ENCODE measurements around the gene THRSP.
"Not testable (repeated sequence)": the region's sequence is repeated elsewhere in the genome, so short reads cannot be mapped to it uniquely, and the experiment has no call there.

Gene THRSP

DNA sequence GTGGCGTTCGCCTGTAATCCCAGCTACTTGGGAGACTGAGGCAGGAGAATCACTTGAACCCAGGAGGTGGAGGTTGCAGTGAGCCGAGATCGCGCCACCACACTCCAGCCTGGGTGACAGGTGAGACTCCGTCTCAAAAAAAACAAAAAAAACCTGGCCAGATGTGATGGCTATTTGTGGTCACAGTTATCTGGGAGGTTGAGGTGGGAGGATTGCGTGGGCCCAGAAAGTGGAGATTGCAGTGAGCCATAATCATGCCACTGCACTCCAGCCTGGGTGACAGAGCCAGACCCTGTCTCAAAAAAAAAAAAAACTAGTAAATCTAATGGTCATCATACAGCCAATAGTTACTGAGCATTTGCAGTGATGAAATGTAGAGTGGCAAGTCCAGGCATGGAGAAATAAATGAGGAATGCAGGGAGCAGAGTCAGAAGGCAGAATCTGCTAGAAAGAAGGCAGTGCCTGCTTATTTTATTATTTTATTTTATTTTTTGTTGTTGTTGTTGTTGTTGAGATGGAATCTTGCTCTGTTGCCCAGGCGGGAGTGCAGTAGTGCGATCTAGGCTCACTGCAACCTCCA lies 3.8 kb upstream of the THRSP start:
- H3K27me3 Mint-ChIP-seq; H3K36me3 Mint-ChIP-seq (ENCODE audit: insufficient read depth); ATAC-seq (replicated peaks; ENCODE audit: extremely low read depth, poor library complexity, severe bottlenecking); H3K4me3 Mint-ChIP-seq; DNase-seq (ENCODE audit: low spot score in 2 of 2); H3K9me3 Mint-ChIP-seq; H3K4me1 Mint-ChIP-seq; H3K27ac Mint-ChIP-seq (ENCODE audit: low read depth): not testable (repeated sequence)

GRCh38 chr11:78060533-78060932 lies 3.1 kb upstream of the THRSP start:
- DNase-seq (ENCODE audit: low spot score in 2 of 2) (no peak), ATAC-seq (replicated peaks; ENCODE audit: extremely low read depth, poor library complexity, severe bottlenecking) (no peak)
- no peak overlapping the region for H3K27ac Mint-ChIP-seq (ENCODE audit: low read depth)
- no peak overlapping the region for H3K4me3 Mint-ChIP-seq
- H3K36me3 Mint-ChIP-seq (ENCODE audit: insufficient read depth) = no peaks in the 10 kb centered on the region
- H3K4me1 Mint-ChIP-seq = no peaks in the 10 kb centered on the region
- H3K27me3 Mint-ChIP-seq = no peaks in the 10 kb centered on the region
- no peaks in the 10 kb centered on the region for H3K9me3 Mint-ChIP-seq

DNA sequence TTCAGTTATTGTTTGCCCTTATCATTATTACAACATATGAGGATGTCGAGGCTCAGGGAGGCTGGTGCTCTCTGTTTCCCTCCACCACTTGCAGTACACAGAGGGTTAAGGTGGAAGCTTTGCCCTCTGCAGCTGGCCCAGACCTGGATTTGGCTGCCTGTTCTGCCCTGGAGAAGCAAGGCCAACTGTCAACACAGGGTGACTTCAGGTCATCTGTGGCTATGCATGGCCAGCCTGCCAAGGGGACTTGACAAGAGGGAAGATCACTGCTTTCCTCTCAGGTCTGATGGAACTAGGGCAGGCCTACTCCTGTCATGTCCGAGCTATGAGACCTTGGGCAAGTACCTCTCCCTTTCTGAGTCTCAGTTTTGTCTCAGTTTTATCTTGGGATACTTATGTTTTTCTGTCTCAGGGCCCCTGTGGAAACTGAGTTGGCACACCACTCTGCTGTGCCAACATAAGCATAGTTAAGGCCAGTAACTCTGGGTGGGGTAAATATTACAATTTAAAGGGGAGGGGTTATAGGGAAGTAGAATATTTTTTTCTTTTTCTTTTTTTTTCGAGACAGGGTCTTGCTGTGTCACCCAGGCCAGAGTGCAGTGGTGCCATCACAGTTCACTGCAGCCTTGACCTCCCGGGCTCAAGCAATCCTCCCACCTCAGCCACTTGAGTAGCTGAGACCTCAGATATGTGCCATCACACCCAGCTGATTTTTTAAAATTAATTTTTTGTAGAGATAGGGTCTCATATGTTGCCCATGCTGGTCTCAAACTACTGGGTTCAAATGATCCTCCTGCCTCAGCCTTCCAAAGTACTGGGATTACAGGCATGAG lies 2.4 kb upstream of the THRSP start:
- Mint-ChIP-seq H3K4me3 (no peak overlapping the region), H3K4me1 (no peaks in the 10 kb centered on the region)
- DNase-seq (ENCODE audit: low spot score in 2 of 2) = no peak

DNA sequence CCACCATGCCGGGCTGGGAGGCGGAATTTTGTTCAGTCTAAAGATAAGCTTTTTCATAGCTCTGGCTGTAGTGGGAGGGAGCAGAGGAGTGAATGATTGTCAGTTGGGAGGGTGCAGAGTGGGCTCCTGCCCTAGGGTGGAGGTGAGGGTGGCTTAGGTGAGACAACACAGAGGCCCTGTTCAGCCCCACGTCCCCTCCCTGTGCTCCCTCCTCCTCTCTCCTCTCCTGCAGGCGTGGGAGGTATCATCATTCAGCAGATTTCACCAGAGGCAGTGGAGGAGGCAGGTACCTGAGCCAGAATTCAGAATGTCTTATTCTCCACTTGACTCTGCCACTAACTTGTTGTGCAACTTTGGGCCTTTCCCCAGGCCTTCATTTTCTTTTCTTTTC lies 1.7 kb upstream of the THRSP start:
- ATAC-seq (replicated peaks; ENCODE audit: extremely low read depth, poor library complexity, severe bottlenecking) (no peak), DNase-seq (ENCODE audit: low spot score in 2 of 2) (no peak)
- Mint-ChIP-seq H3K4me1 (no peaks in the 10 kb centered on the region), H3K36me3 (ENCODE audit: insufficient read depth) (no peaks in the 10 kb centered on the region), H3K9me3 (no peaks in the 10 kb centered on the region), H3K4me3 (no peak overlapping the region), H3K27me3 (no peaks in the 10 kb centered on the region), H3K27ac (ENCODE audit: low read depth) (peak overlapping the region; percentile 57)

More for the DNA sequence above, 2.4 kb upstream of the THRSP start:
- Mint-ChIP-seq H3K9me3 (no peaks in the 10 kb centered on the region), H3K27ac (ENCODE audit: low read depth) (no peak overlapping the region), H3K27me3 (no peaks in the 10 kb centered on the region), H3K36me3 (ENCODE audit: insufficient read depth) (no peaks in the 10 kb centered on the region)
- no peak for ATAC-seq (replicated peaks; ENCODE audit: extremely low read depth, poor library complexity, severe bottlenecking)

- no peak overlapping the region for H3K4me3 Mint-ChIP-seq
- H3K27ac Mint-ChIP-seq (ENCODE audit: low read depth) = peak overlapping the region; percentile 57
- DNase-seq (ENCODE audit: low spot score in 2 of 2) = no peak
- no peaks in the 10 kb centered on the region for H3K9me3 Mint-ChIP-seq
- no peaks in the 10 kb centered on the region for H3K27me3 Mint-ChIP-seq
- H3K4me1 Mint-ChIP-seq = peaks cover 3% of the 10 kb centered on the region
- ATAC-seq (replicated peaks; ENCODE audit: extremely low read depth, poor library complexity, severe bottlenecking) = no peak
- H3K36me3 Mint-ChIP-seq (ENCODE audit: insufficient read depth) = peaks cover 2% of the 10 kb centered on the region
Measured at GRCh38 chr11:78062671-78063070, 990 bp upstream of the THRSP start.

- Mint-ChIP-seq H3K27me3 (no peaks in the 10 kb centered on the region), H3K27ac (ENCODE audit: low read depth) (no peak overlapping the region), H3K4me3 (no peak overlapping the region), H3K4me1 (peaks cover 8% of the 10 kb centered on the region), H3K36me3 (ENCODE audit: insufficient read depth) (peaks cover 19% of the 10 kb centered on the region), H3K9me3 (no peaks in the 10 kb centered on the region)
- ATAC-seq (replicated peaks; ENCODE audit: extremely low read depth, poor library complexity, severe bottlenecking) (no peak), DNase-seq (ENCODE audit: low spot score in 2 of 2) (no peak)
Measured at GRCh38 chr11:78065203-78065602, 1.5 kb downstream of the THRSP start.

- ATAC-seq (replicated peaks; ENCODE audit: extremely low read depth, poor library complexity, severe bottlenecking) (no peak), DNase-seq (ENCODE audit: low spot score in 2 of 2) (no peak)
- no peak overlapping the region for H3K4me3 Mint-ChIP-seq
- no peak overlapping the region for H3K27ac Mint-ChIP-seq (ENCODE audit: low read depth)
- peaks cover 9% of the 10 kb centered on the region for H3K4me1 Mint-ChIP-seq
- no peaks in the 10 kb centered on the region for H3K27me3 Mint-ChIP-seq
- H3K36me3 Mint-ChIP-seq (ENCODE audit: insufficient read depth) = peaks cover 29% of the 10 kb centered on the region
- H3K9me3 Mint-ChIP-seq = no peaks in the 10 kb centered on the region
Measured at GRCh38 chr11:78066471-78066870, 2.8 kb downstream of the THRSP start.

GRCh38 chr11:78067704-78068103 lies 4.0 kb downstream of the THRSP start:
- H3K36me3 Mint-ChIP-seq (ENCODE audit: insufficient read depth) = peaks cover 33% of the 10 kb centered on the region
- no peak overlapping the region for H3K4me3 Mint-ChIP-seq
- DNase-seq (ENCODE audit: low spot score in 2 of 2) = no peak
- no peak for ATAC-seq (replicated peaks; ENCODE audit: extremely low read depth, poor library complexity, severe bottlenecking)
- no peaks in the 10 kb centered on the region for H3K9me3 Mint-ChIP-seq
- peaks cover 13% of the 10 kb centered on the region for H3K4me1 Mint-ChIP-seq
- H3K27me3 Mint-ChIP-seq = no peaks in the 10 kb centered on the region
- H3K27ac Mint-ChIP-seq (ENCODE audit: low read depth) = no peak overlapping the region

- H3K36me3 Mint-ChIP-seq (ENCODE audit: insufficient read depth) = peaks cover 38% of the 10 kb centered on the region
- H3K4me1 Mint-ChIP-seq = peaks cover 20% of the 10 kb centered on the region
- no peaks in the 10 kb centered on the region for H3K27me3 Mint-ChIP-seq
- no peak overlapping the region for H3K27ac Mint-ChIP-seq (ENCODE audit: low read depth)
- no peaks in the 10 kb centered on the region for H3K9me3 Mint-ChIP-seq
- ATAC-seq (replicated peaks; ENCODE audit: extremely low read depth, poor library complexity, severe bottlenecking) (no peak), DNase-seq (ENCODE audit: low spot score in 2 of 2) (no peak)
- H3K4me3 Mint-ChIP-seq = no peak overlapping the region
Measured at GRCh38 chr11:78069465-78069864, 5.8 kb downstream of the THRSP start.

DNA sequence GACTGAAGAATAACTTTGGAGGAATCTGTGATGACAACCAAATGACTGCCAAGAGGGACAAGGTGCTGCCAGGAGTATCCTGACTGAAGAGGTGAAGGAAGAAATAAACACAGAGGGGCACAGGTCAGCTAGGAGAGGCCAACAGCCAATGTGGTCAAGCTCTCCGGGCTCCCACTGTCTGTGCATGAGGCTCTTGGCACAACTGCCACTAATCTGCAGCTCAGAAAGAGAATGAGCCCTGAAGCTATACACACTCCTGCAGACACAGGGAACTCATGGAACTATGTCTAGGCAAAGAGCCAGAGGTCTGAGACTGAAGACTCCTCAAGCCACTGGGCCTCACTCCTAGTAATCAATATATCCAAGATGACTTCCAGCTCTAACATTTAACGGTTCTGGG lies 7.0 kb downstream of the THRSP start:
- no peak overlapping the region for H3K27ac Mint-ChIP-seq (ENCODE audit: low read depth)
- H3K4me1 Mint-ChIP-seq = peaks cover 28% of the 10 kb centered on the region
- H3K27me3 Mint-ChIP-seq = no peaks in the 10 kb centered on the region
- H3K4me3 Mint-ChIP-seq = no peak overlapping the region
- DNase-seq (ENCODE audit: low spot score in 2 of 2) (no peak), ATAC-seq (replicated peaks; ENCODE audit: extremely low read depth, poor library complexity, severe bottlenecking) (no peak)
- peaks cover 39% of the 10 kb centered on the region for H3K36me3 Mint-ChIP-seq (ENCODE audit: insufficient read depth)
- no peaks in the 10 kb centered on the region for H3K9me3 Mint-ChIP-seq

DNA sequence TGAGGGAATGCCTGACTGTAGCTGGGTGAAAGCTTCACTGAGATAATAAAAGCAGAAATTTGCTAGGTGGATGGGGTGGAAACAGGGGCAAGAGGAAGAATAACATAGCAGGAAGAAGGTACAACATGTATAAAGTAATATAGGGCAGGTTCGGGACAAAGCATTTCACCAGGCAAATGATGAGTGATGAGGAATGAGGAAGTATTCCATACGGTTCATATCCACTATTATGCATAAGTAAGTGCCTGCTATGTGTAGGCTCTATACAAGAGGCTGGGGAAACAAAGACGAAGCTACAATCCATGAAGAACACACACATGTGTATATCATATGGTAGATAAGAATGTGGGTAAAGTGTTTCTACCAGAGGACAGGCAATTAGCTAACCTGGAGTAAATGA lies 8.1 kb downstream of the THRSP start:
- Mint-ChIP-seq H3K36me3 (ENCODE audit: insufficient read depth) (peaks cover 39% of the 10 kb centered on the region), H3K27ac (ENCODE audit: low read depth) (no peak overlapping the region), H3K4me3 (no peak overlapping the region), H3K9me3 (no peaks in the 10 kb centered on the region), H3K4me1 (peaks cover 37% of the 10 kb centered on the region), H3K27me3 (no peaks in the 10 kb centered on the region)
- ATAC-seq (replicated peaks; ENCODE audit: extremely low read depth, poor library complexity, severe bottlenecking) (no peak), DNase-seq (ENCODE audit: low spot score in 2 of 2) (no peak)

- no peak for ATAC-seq (replicated peaks; ENCODE audit: extremely low read depth, poor library complexity, severe bottlenecking)
- DNase-seq (ENCODE audit: low spot score in 2 of 2) = no peak
- no peaks in the 10 kb centered on the region for H3K9me3 Mint-ChIP-seq
- H3K36me3 Mint-ChIP-seq (ENCODE audit: insufficient read depth) = peaks cover 39% of the 10 kb centered on the region
- no peak overlapping the region for H3K27ac Mint-ChIP-seq (ENCODE audit: low read depth)
- peaks cover 40% of the 10 kb centered on the region for H3K4me1 Mint-ChIP-seq
- no peak overlapping the region for H3K4me3 Mint-ChIP-seq
- no peaks in the 10 kb centered on the region for H3K27me3 Mint-ChIP-seq
Measured at GRCh38 chr11:78072455-78072854, 8.8 kb downstream of the THRSP start.

DNA sequence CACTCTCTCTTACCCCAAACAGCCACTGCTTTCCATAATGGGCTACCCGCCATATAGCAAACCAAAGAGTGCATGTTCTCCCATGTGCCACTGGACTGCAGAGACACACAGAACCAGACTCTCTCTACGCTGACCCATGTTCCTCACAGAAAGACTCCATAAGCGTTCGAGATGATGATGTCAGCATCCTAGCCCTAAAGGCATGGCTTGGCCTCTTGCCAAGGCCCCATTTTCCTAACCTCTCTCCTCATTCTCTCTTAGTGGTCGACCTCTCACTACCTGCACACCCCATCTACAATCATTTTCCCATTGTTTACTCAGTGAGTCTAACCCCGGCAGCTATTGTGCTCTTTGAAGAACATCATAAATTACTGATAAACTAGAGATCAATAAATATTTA lies 11.1 kb downstream of the THRSP start:
- no peak overlapping the region for H3K4me3 Mint-ChIP-seq
- DNase-seq (ENCODE audit: low spot score in 2 of 2) = no peak
- peaks cover 44% of the 10 kb centered on the region for H3K4me1 Mint-ChIP-seq
- ATAC-seq (replicated peaks; ENCODE audit: extremely low read depth, poor library complexity, severe bottlenecking) = no peak
- H3K9me3 Mint-ChIP-seq = no peaks in the 10 kb centered on the region
- peaks cover 24% of the 10 kb centered on the region for H3K36me3 Mint-ChIP-seq (ENCODE audit: insufficient read depth)
- no peak overlapping the region for H3K27ac Mint-ChIP-seq (ENCODE audit: low read depth)
- no peaks in the 10 kb centered on the region for H3K27me3 Mint-ChIP-seq

Measured in central memory CD8-positive, alpha-beta T cell (primary cell).